T-helper 17 cell (primary cell): ENCODE measurements around the gene C6orf132. TPM values are rescaled to one million over a fixed set of nuclear protein-coding genes. Genes with fewer than 3 reads are reported as not detected.

Experiments used
- ATAC-seq: fragments of 150-1000 bp; cut with Tn5 transposase; 2 replicates; pipeline ENCODE4 v1.10.0; 2021; ENCODE audit warnings: mild to moderate bottlenecking, moderate library complexity
- DNase-seq, 3 donors: peaks; one replicate each; pipeline versions ENCODE4 v3.0.0 to v3.0.0-alpha.2; 2020 to 2021
- H3K9me3 ChIP-seq: one replicate; pipeline ENCODE4 v1.7.0; 2013; ENCODE audit warnings: low read length, mild to moderate bottlenecking; ENCODE audit not compliant: control insufficient read depth, poor library complexity, severe bottlenecking
- H3K27ac Mint-ChIP-seq: one replicate; pipeline ENCODE4 v1.8.0; 2022; ENCODE audit warnings: mild to moderate bottlenecking, moderate library complexity, mixed read lengths
- H3K27me3 Mint-ChIP-seq: one replicate; pipeline ENCODE4 v1.8.0; 2022; ENCODE audit warnings: mixed read lengths
- H3K36me3 Mint-ChIP-seq: one replicate; pipeline ENCODE4 v1.8.0; 2022; ENCODE audit warnings: low read depth, mixed read lengths
- H3K4me1 Mint-ChIP-seq: one replicate; pipeline ENCODE4 v1.8.0; 2022; ENCODE audit warnings: mild to moderate bottlenecking, mixed read lengths
- H3K4me3 Mint-ChIP-seq: one replicate; pipeline ENCODE4 v1.8.0; 2022; ENCODE audit warnings: mild to moderate bottlenecking, moderate library complexity, mixed read lengths
- total RNA-seq, 4 donors: library from RNA in 2 of 4; stranded (reverse) in 2 of 4; gene quantifications; one replicate each; pipeline ENCODE4 v1.2.3 and lab custom pipeline; 2022 to 2026

Gene C6orf132
- total RNA-seq, 2 donors from 2014 or later = not detected

- no peak overlapping the region for H3K27ac Mint-ChIP-seq
- ATAC-seq (no peak), DNase-seq (no peak)
- H3K4me3 Mint-ChIP-seq = no peak overlapping the region
- H3K27me3 Mint-ChIP-seq = no peaks in the 10 kb centered on the region
- H3K4me1 Mint-ChIP-seq = peaks cover 2% of the 10 kb centered on the region
- no peaks in the 10 kb centered on the region for H3K36me3 Mint-ChIP-seq
- H3K9me3 ChIP-seq = no peaks in the 10 kb centered on the region
Measured at GRCh38 chr6:42059743-42060142, 82.7 kb downstream of the C6orf132 start.

- no peaks in the 10 kb centered on the region for H3K9me3 ChIP-seq
- peak overlapping the region; percentile 74 for H3K27ac Mint-ChIP-seq
- DNase-seq (no peak), ATAC-seq (no peak)
- H3K36me3 Mint-ChIP-seq = no peaks in the 10 kb centered on the region
- H3K4me1 Mint-ChIP-seq = peaks cover 29% of the 10 kb centered on the region
- H3K27me3 Mint-ChIP-seq = no peaks in the 10 kb centered on the region
- H3K4me3 Mint-ChIP-seq = no peak overlapping the region
Measured at GRCh38 chr6:42053601-42054000, 88.8 kb downstream of the C6orf132 start.

DNA sequence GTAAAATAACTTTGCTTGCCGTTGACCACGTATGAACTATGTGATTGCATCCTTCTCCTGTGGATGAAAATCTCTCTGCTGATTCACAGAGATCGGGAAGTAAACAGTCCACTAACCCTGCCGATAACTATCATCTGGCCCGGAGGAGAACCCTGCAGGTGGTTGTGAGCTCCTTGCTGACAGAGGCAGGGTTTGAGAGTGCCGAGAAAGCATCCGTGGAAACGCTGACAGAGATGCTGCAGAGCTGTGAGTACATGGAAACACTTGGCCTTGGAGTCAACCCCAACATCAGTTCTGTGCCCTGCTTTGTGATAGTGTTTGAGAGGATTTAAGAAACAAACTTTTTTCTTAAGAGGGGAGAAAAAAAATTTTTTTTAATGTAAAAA is 91.2 kb downstream of the C6orf132 start:
- no peaks in the 10 kb centered on the region for H3K9me3 ChIP-seq
- peak overlapping the region; percentile 96 for H3K4me3 Mint-ChIP-seq
- H3K27ac Mint-ChIP-seq = peak overlapping the region; percentile 95
- DNase-seq (no peak), ATAC-seq (no peak)
- peaks cover 42% of the 10 kb centered on the region for H3K4me1 Mint-ChIP-seq
- H3K36me3 Mint-ChIP-seq = no peaks in the 10 kb centered on the region
- H3K27me3 Mint-ChIP-seq = no peaks in the 10 kb centered on the region

Other genes starting within 250 kb of the C6orf132 start
- 1 to 10 TPM; 1.7 to 2.1 TPM for gene USP49, start 247.2 kb downstream of the C6orf132 start, total RNA-seq
- gene MED20, start 221.5 kb downstream of the C6orf132 start, total RNA-seq = 1 to 10 TPM; 3.6 to 3.9 TPM
- 1 to 10 TPM; 2.8 to 3.8 TPM for gene BYSL, start 221.1 kb downstream of the C6orf132 start, total RNA-seq
- 100 to 1,000 TPM; 247 to 250 TPM for gene CCND3, start 200.8 kb downstream of the C6orf132 start, total RNA-seq
- gene TAF8, start 92.1 kb downstream of the C6orf132 start, total RNA-seq = 10 to 100 TPM; 28.7 to 35.3 TPM
- gene GUCA1A, start 30.7 kb upstream of the C6orf132 start, total RNA-seq = not detected
- gene GUCA1B, start 52.3 kb upstream of the C6orf132 start, total RNA-seq = 1 to 10 TPM; 1.5 to 2.2 TPM
- 10 to 100 TPM; 15.4 to 20.1 TPM for gene MRPS10, start 75.2 kb upstream of the C6orf132 start, total RNA-seq